Activated gamma-delta T cell (primary cell): ENCODE data around the gene CDH16.
"Not testable (repeated sequence)": the region's sequence is repeated elsewhere in the genome, so short reads cannot be mapped to it uniquely, and the experiment has no call there.

ENCODE experiments used
- DNase-seq: peaks from one replicate; lab custom pipeline; 2025; lab: John Stamatoyannopoulos, UW

CDH16 gene

DNA sequence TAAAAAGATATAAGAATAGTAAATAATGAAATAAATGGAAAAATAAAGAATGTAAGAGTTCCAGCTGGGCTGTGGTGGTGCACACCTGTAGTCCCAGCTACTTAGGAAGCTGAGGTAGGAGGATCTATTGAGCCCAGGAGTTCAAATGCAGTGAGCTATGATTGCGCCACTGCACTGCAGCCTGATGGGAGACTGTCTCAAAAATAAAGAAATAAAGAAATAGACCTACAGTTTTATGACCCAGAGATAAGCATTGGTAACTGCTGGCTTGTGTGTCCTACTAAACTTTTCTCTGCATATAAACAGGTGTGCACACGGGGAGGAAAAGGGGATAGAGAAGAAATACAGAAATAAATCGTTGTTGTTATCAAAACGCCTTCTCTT, 46.1 kb downstream of the CDH16 start:
- no peak for DNase-seq

DNA sequence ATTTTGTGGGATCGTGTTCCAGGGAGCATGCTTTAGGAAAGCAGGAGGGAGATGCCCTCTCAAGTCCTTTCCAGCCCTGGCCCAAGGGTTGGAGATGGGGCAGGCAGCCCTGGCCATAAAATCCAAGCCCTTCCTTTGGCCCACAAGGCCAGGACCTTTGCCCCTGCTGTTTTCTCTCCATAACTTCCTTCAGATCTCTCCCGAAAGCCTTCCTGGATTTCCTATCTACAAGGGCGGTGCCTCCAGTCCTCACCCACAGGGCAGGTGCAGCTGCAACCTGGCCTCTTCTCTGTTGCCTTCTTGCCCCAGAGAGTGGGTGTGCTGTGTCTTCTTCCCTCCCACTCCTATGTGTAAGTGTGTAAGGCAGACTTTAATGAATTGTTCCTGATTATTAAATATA, 46.8 kb downstream of the CDH16 start:
- no peak for DNase-seq

DNA sequence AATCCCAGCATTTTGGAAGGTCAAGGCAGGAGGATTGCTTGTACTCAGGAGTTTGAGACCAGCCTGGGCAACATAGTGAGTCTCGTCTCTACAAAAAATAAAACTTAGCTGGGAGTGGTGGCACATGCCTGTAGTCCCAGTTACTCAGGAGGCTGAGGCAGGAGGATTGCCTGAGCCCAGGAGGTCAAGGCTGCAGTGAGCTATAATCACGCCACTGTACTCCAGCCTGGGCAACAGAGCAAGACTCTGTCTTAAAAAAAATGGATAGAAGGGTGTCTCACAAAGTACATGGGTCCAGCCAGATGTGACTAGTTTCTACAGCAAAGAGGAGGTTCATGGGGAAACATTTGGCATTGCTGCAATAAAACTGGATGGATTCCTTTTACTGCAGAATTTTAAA, 47.3 kb downstream of the CDH16 start:
- not testable (repeated sequence) for DNase-seq

DNA sequence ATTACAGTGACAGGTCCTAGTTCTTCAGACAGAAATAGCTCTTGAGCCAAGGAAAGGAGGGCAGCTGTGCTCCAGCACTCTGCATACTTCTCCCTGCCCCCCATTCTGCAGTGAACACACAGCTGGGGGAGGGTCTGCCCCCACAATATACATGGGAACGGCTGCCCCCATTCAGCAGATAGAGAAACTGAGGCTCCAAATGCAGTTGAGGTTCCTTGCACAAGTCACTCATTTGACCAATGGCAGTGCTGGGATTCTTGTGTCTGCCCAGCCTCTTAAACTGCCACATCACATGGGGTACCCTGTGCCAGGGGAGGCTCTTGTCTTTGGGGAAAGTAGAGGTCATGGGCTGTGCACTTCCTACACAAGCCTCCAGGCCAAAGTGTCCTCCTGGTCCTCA, 49.3 kb downstream of the CDH16 start:
- no peak for DNase-seq

DNA sequence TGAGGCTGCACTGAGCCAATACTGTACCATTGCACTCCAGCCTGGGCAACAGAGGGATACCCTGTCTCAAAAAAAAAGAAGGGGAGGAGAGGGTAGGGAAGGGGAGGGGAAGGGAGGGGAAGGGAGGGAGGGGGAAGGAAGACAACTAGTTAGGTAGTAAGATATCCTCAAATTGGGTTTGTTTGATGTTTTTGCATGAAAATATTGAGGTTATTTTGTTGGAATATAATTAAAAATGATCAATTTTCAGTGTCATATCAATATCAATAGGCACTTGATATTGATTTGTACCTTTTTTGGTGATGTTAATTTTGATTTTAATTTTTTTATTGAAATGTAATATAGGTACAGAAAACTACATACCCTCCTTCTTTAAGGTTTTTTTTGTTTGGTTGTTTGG, 55.0 kb downstream of the CDH16 start:
- DNase-seq = no peak

DNA sequence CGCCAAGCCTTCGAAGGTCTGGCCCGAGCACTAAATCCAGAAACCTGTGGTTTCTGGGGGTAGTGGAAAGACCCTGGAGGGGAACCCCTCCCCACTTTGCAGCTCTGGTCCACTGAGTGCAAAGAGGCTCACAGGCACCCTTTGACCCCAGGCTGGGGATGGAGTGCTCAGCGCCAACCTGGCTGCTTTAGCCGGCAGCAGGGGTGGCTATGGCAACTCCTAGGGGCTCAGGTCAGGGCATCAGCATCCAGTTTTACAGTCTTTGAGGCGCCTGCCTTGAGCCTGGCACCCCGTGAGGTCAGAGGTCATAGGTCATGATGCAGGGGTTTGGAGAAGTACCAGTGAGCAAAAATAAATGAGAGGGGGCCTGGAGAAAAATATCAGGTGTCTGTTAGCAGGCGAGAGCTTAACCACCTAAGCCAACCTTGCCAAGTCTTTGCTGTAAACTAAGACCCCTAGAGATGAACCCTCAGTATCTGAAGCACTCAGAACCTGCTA, 56.6 kb downstream of the CDH16 start:
- no peak for DNase-seq

DNA sequence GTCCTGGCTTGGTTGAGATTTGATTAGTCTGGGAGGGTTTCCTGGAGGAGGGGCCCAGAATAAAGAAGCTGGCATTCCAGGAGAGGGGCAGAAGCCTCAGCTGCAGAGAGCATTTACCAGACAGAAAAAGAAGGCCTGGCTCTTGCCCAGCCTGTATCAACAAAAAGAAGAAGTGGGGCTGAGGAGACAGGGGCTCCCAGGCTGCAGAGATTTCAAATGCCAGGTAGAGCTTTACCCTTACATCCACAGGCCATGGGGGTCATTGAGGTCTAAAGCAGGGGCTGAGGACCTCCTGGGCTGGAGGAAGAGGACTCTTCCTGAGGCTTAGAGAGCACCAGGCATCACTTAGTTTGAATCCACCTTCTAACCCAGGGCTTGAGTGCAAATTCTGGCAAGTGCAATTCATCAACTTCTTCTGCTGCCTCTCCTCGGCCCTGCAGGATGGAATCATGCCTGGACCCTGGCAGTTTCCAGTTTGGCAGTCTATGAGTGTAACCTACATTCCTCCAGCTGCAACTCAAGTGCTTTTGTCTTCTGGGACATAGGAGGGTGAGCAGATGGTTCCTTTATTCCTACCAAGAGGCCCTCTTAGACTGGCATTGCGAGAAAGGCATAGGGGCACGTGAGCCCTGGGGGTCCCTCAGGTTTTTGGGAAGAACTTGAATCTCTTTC, 59.2 kb downstream of the CDH16 start:
- no peak for DNase-seq

DNA sequence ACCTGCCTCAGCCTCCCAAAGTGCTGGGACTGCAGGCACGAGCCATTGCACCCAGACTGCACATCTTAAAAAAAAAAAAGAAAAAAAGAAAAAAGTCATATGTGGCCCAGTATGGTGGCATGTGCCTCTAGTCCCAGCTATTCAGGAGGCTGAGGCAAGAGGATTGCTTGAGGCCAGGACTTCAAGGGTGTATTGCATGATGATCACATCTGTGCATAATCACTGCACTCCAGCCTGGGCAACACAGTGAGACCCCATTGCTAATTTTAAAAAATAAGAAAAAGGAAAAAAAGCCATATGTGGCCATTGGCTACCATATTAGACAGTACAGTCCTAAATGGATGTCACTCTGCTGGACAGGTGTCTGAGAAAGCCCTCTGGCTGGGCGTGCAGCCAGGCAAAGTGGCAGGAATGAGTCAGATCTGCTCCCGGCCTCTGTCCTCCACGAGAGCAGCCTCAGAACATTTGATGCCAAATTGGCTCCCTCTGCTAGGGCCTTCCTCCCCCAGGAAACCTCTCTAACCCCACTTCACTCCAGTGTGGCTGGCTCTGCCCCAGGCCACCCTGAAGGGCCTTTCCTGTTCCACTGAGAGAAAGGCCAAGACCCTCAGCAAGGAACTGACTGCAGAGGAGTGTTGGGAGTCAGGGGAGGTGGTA, 59.8 kb downstream of the CDH16 start:
- DNase-seq = no peak
